SHP77 treated with DMSO at 0.1 percent for 48 hours (cell line): ENCODE data around the gene BDP1.
A peak's percentile ranks its signal among the peaks of the same experiment; 100 is the strongest.
"Not testable (repeated sequence)": the region's sequence is repeated elsewhere in the genome, so short reads cannot be mapped to it uniquely, and the experiment has no call there.

Experiments
- DNase-seq: peaks from one replicate; lab custom pipeline; 2025; lab: John Stamatoyannopoulos, UW

BDP1 gene

DNA sequence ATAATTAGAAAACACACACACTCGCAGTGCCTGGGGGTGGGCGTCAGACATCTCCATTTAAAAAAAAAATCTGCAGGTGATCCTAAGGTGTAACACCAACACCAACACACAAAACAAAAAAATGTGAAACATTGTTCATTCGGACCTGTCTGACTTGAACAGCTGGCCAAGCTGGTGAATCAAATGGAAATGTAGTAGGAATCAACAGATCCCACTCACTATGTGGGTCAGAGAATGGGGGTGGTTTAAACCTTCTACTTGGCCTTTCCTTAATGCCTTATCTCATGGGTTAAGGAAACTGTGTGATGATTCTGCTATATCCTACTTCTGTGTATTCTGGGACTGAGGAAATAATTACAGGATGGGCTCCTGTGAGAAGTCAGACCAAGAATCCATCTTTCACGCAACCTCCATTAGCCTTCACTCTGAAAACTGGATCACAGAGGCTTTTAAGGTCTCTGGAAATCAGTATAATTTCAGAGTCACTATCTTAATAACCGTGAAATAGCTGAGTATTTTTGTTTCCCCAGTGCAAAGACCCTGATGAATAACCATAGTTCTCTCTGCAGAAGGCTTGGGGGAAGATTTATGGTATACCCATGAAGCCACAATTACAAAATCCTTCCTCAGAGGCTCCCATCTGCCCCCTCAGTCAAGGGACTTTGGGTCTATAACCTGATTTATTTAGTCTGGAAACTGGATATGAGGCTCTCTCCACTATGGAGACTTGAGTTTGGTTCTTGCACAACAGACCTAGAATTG lies 114.5 kb downstream of the BDP1 start:
- DNase-seq: no peak

- DNase-seq: not testable (repeated sequence)
These were observed 116.4 kb downstream of the BDP1 start for GRCh38 chr5:71571811-71572210.

GRCh38 chr5:71573591-71573990 lies 118.1 kb downstream of the BDP1 start:
- DNase-seq: no peak

GRCh38 chr5:71575588-71575987 lies 120.1 kb downstream of the BDP1 start:
- not testable (repeated sequence) for DNase-seq

DNA sequence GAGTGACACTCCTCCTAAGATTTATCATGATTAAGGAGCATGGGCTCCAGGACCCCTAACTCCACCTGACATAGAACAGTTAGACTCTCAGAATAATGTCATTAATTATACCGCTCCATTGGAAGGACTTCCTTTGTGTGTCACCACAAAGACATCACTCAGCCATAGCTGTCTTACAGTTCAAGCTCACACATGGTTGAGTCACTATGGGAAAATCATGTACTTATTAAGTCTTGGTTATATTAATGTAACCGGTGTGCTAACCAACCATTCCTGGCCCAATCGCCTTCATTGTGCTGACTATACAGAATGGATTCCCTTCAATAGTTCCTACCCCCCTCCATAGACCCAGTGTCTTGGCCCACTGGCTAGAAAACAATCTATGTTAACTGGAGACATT lies 120.8 kb downstream of the BDP1 start:
- no peak for DNase-seq

- DNase-seq: not testable (repeated sequence)
These were observed 122.4 kb downstream of the BDP1 start for GRCh38 chr5:71577839-71578238.

DNA sequence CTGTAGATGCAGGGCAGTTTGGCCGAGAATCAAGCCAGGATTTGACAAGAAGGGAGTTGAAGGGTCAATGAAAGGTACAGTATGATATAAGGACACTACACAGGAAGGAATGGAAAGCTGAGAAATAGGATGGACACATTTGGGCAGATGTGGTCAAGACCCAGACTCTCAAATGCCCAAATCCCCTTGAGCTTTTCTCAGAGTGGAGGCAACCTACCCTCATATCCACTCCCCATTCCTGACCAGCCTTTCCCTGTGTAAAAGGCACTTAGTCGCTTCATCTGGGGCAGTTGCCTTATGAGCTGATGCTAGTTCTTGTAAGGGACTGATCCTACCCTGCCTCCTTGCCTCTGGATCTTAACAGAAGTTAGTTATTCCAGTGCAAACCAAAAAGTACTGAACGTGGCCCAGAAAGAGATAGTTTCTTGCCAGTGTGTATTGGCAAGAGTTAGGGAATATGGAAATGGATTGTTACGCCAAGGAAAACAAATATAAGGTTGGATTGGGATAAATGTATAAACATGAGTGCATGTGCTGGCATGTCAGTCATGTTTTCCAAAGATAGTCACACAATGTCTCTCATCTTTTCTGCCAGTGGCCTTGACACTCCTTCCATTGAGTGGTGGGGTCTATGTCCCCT lies 127.6 kb downstream of the BDP1 start:
- DNase-seq: no peak

- DNase-seq: peak; percentile 84
These were observed 130.8 kb downstream of the BDP1 start for GRCh38 chr5:71586052-71586940.

- peak; percentile 95 for DNase-seq
These were observed 131.7 kb downstream of the BDP1 start, which contains the start of gene MCCC2 for GRCh38 chr5:71586941-71587765. Gene MCCC2 (plus strand): TSS chr5:71587340. CDS start chr5:71587426, 86 bp downstream.

DNA sequence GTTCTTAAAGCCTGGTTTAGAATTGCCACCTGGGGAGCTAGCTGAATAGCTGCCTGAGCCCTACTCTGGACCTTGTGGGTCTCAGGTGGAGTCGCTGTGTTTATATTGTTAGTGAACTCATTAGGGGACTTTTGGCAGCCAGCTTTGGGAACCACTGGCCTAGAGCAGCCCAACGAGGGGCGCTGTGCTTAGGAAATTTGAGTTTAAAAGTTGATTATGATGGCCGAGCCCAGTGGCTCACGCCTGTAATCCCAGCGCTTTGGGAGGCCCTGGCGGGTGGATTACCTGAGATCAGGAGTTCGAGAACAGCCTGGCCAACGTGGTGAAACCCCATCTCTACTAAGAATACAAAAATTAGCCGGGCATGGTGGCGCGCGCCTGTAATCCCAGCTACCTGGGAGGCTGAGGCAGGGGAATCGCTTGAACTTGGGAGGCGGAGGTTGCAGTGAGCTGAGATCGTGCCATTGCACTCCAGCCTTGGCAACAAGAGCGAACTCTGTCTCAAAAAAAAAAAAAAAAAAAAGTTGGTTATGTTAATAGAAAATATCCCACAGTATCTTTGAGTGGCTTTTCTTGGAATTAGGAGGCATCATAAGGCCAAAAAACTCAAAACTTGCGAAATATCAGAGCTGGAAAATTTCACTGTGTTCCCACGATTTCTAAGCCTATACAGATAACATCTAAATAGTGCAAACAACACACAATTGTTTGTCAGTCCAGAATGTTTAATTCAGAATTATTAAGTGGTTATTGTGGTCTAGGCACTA lies 132.5 kb downstream of the BDP1 start:
- DNase-seq: no peak

DNA sequence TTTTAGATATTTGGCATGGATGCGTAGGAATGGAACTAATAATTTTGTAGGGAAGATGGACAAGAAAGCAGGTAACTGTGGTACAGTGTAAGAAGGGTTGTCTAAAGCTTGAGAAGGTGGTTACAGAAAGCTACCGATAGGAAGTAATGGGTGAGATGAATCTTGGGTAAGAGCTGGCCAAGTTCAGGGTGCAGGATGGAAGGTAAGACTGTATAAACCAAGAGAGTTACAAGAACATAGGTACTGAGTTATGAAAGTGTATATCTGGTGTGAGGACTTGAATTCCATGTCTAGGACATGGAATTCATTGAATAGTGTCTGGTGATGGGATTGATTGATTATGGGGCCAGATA lies 133.1 kb downstream of the BDP1 start:
- no peak for DNase-seq

- DNase-seq: no peak
These were observed 134.5 kb downstream of the BDP1 start for GRCh38 chr5:71589903-71590302.

GRCh38 chr5:71591100-71591499 lies 135.6 kb downstream of the BDP1 start:
- no peak for DNase-seq

- DNase-seq: no peak
These were observed 140.7 kb downstream of the BDP1 start for GRCh38 chr5:71596169-71596568.

- no peak for DNase-seq
These were observed 141.6 kb downstream of the BDP1 start for GRCh38 chr5:71597001-71597400.

- no peak for DNase-seq
These were observed 145.3 kb downstream of the BDP1 start for GRCh38 chr5:71600783-71601182.

DNA sequence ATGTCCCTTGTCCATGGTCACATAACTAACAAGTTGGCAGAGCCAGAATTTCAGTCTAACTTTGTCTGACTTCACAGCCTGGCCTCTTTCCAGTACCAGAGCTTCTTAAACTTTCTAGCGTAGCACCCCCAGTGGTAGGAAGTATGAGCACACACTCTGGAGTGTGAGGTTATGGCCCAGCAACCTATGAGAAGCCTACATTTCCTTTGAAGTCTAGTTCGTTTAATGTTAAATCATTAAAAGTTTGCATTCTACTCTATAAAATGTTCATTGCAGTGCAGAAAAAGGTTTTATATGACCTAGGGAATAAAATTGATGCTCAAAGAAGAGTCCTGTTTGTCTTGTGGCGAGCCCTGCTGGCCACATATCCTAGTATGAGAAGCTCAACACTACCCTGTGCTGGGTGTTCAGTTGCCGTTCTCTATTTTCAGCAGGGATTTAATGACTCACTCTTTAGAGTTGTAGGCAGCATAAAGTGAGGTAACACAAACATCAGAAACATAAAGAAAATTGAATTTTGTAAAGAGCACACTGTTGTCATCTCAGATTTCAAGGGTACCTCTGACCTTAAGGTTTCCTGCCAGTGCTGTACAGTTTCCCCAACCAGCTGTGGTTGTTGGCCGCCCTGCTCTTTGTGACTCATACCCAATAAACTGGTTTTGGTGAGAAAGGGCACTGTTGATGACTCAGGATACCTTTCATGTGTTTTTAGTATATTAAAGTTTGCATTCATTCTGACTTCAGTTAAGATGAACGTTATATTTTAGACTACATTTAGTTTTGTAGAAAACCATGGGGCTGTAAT lies 146.0 kb downstream of the BDP1 start:
- DNase-seq: peak; percentile 3

- DNase-seq: not testable (repeated sequence)
These were observed 154.5 kb downstream of the BDP1 start for GRCh38 chr5:71609916-71610315.

DNA sequence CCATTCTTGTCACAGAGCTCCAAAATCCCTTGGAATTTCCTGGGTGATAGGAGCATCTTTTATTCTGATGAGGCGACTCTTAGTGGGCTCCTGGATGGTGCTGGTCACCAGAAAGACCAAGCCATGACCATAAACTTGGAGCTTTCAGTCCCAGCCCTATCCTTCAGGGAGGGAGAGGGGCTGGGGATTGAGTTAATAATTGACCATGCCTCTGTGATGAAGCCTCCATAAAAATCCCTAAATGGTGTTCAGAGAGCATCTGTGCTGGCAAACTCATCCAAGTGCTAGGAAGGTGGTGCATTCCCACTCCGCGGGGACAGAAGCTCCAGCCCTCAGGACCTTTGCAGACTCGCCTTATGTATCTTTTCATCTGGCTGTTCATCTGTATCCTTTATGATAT lies 160.4 kb downstream of the BDP1 start:
- no peak for DNase-seq
